ENCODE data around the gene MDM2. TPM values are rescaled to one million over a fixed set of nuclear protein-coding genes. Genes with fewer than 3 reads are reported as not detected.
A peak's percentile ranks its signal among the peaks of the same experiment; 100 is the strongest.

MDM2 gene
- polyA plus RNA-seq, 3 donors, result 16.2 to 39.9 (median 27.6) TPM

- Histone ChIP-seq H3K4me3 (replicated peaks in 1 of 3; ENCODE audit: low read depth in 2 of 3, low read length in 3 of 3) (no peak overlapping the region), H3K4me2 (replicated peaks; ENCODE audit: extremely low read depth, low read length, poor library complexity, severe bottlenecking) (no peak overlapping the region), H3K4me1 (ENCODE audit: control insufficient read depth in 1 of 2, insufficient read depth in 2 of 2, low read length in 2 of 2) (no peaks in the 10 kb centered on the region), H3K9ac (ENCODE audit: insufficient read depth, low read length, poor library complexity, severe bottlenecking) (no peak overlapping the region), H3K9me3 (replicated peaks in 1 of 2; ENCODE audit: control insufficient read depth in 1 of 2, insufficient read depth in 1 of 2, low read length in 2 of 2) (no peaks in the 10 kb centered on the region), H2AFZ (ENCODE audit: insufficient read depth, low read depth, low read length, poor library complexity, severe bottlenecking) (no peak overlapping the region), H3K27me3 (ENCODE audit: control insufficient read depth in 2 of 2, insufficient read depth in 2 of 2, low read length in 2 of 2) (no peaks in the 10 kb centered on the region), H3K27ac (ENCODE audit: low read depth in 1 of 2, low read length in 2 of 2) (no peak overlapping the region), H4K20me1 (ENCODE audit: insufficient read depth, low read length) (no peaks in the 10 kb centered on the region), H3K36me3 (replicated peaks in 1 of 2; ENCODE audit: control insufficient read depth in 1 of 2, insufficient read depth in 2 of 2, low read length in 2 of 2) (peaks cover 36 to 55% of the 10 kb centered on the region in 2 donors), H3K79me2 (ENCODE audit: insufficient read depth, low read length) (no peaks in the 10 kb centered on the region)
- intact Hi-C loops (cut with micrococcal nuclease), result no loop called here
- H3K9me3 Mint-ChIP-seq, result peaks cover 0 to 3% (median 0%) of the 10 kb centered on the region in 7 donors
- WGBS (ENCODE audit: insufficient coverage), result 77% methylated on average over 6 of the region's 8 CpGs
- no peak for DNase-seq
- no peak overlapping the region for H3K4me3 Mint-ChIP-seq
- TF ChIP-seq, protein P1, sequence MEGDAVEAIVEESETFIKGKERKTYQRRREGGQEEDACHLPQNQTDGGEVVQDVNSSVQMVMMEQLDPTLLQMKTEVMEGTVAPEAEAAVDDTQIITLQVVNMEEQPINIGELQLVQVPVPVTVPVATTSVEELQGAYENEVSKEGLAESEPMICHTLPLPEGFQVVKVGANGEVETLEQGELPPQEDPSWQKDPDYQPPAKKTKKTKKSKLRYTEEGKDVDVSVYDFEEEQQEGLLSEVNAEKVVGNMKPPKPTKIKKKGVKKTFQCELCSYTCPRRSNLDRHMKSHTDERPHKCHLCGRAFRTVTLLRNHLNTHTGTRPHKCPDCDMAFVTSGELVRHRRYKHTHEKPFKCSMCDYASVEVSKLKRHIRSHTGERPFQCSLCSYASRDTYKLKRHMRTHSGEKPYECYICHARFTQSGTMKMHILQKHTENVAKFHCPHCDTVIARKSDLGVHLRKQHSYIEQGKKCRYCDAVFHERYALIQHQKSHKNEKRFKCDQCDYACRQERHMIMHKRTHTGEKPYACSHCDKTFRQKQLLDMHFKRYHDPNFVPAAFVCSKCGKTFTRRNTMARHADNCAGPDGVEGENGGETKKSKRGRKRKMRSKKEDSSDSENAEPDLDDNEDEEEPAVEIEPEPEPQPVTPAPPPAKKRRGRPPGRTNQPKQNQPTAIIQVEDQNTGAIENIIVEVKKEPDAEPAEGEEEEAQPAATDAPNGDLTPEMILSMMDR (IDR thresholded peaks at IDR 0.05), result no peak
- H3K27ac Mint-ChIP-seq, result peak overlapping the region in 5 of 7 donors; percentile 3 to 55 (median 48)
- no peaks in the 10 kb centered on the region for H3K27me3 Mint-ChIP-seq (ENCODE audit: low read depth in 3 of 3)
- peaks cover 4% of the 10 kb centered on the region for H3K4me1 Mint-ChIP-seq
- peaks cover 35 to 61% of the 10 kb centered on the region in 2 donors for H3K36me3 Mint-ChIP-seq
These were observed 63.4 kb downstream of the MDM2 start for GRCh38 chr12:68871396-68871795.

- Histone ChIP-seq H3K9me3 (replicated peaks in 1 of 2; ENCODE audit: control insufficient read depth in 1 of 2, insufficient read depth in 1 of 2, low read length in 2 of 2) (no peaks in the 10 kb centered on the region), H3K27me3 (ENCODE audit: control insufficient read depth in 2 of 2, insufficient read depth in 2 of 2, low read length in 2 of 2) (no peaks in the 10 kb centered on the region), H3K79me2 (ENCODE audit: insufficient read depth, low read length) (no peaks in the 10 kb centered on the region), H3K9ac (ENCODE audit: insufficient read depth, low read length, poor library complexity, severe bottlenecking) (no peak overlapping the region), H3K27ac (ENCODE audit: low read depth in 1 of 2, low read length in 2 of 2) (no peak overlapping the region), H2AFZ (ENCODE audit: insufficient read depth, low read depth, low read length, poor library complexity, severe bottlenecking) (no peak overlapping the region), H3K4me1 (ENCODE audit: control insufficient read depth in 1 of 2, insufficient read depth in 2 of 2, low read length in 2 of 2) (no peaks in the 10 kb centered on the region), H3K4me2 (replicated peaks; ENCODE audit: extremely low read depth, low read length, poor library complexity, severe bottlenecking) (no peak overlapping the region), H3K36me3 (replicated peaks in 1 of 2; ENCODE audit: control insufficient read depth in 1 of 2, insufficient read depth in 2 of 2, low read length in 2 of 2) (peaks cover 36 to 49% of the 10 kb centered on the region in 2 donors), H3K4me3 (replicated peaks in 1 of 3; ENCODE audit: low read depth in 2 of 3, low read length in 3 of 3) (no peak overlapping the region), H4K20me1 (ENCODE audit: insufficient read depth, low read length) (no peaks in the 10 kb centered on the region)
- Mint-ChIP-seq H3K36me3 (peaks cover 38 to 61% of the 10 kb centered on the region in 2 donors), H3K9me3 (peaks cover 0 to 3% (median 0%) of the 10 kb centered on the region in 7 donors), H3K4me1 (peaks cover 4% of the 10 kb centered on the region), H3K27me3 (ENCODE audit: low read depth in 3 of 3) (no peaks in the 10 kb centered on the region), H3K27ac (peak overlapping the region in 6 of 7 donors; percentile 13 to 76 (median 54)), H3K4me3 (no peak overlapping the region)
- intact Hi-C loops (cut with micrococcal nuclease), result no loop called here
- TF ChIP-seq, protein P1 (IDR thresholded peaks at IDR 0.05), result peak; percentile 12
- no CpG with 5 or more reads among the region's 6 CpGs for WGBS (ENCODE audit: insufficient coverage)
- DNase-seq, result peak; percentile 13 to 29 (median 15)
These were observed 63.9 kb downstream of the MDM2 start for GRCh38 chr12:68871921-68872320.
